GM12878 (cell line): Measurements from ENCODE around the gene PRKCB. TPM values are rescaled to one million over a fixed set of nuclear protein-coding genes. Genes with fewer than 3 reads are reported as not detected.

Source experiments
- ATAC-seq: fragments of 200-7000 bp; cut with Tn5 transposase; 3 replicates; pipeline ENCODE4 v1.9.1; 2020; ENCODE audit warnings: mild to moderate bottlenecking, moderate library complexity
- BruUV-seq: library from RNA; stranded (reverse); fragments of 400-500 nt; replicated peaks from 2 replicates; lab custom pipeline; 2021; lab: Mats Ljungman, UMichigan
- CTCF ChIA-PET: fragments of 300-600 bp; sonication (Branson Sonifier 250); formaldehyde crosslinking; extraction: SDS; loops from one replicate; lab custom pipeline; 2021; ENCODE audit warnings: inconsistent platforms; lab: Yijun Ruan, JAX
- POLR2A ChIA-PET: fragments of 350-600 bp; formaldehyde crosslinking; extraction: SDS; loops from one replicate; lab custom pipeline; 2021; ENCODE audit warnings: inconsistent platforms; lab: Charles Lee
- RAD21 ChIA-PET: fragments of 300-600 bp; sonication (Branson Sonifier 250); formaldehyde crosslinking; loops from one replicate; lab custom pipeline; 2023; ENCODE audit warnings: antibody characterized with exemption; ENCODE audit not compliant: unreplicated experiment; lab: Charles Lee
- SMC1A ChIA-PET: fragments of 300-600 bp; sonication (Branson Sonifier 250); formaldehyde crosslinking; loops from one replicate; lab custom pipeline; 2023; ENCODE audit not compliant: unreplicated experiment, uncharacterized antibody; lab: Charles Lee
- DNase-seq: peaks from one replicate; pipeline ENCODE4 v3.0.0-alpha.2; 2011; ENCODE audit warnings: low read depth, low spot score
- FAIRE-seq: peaks from 3 replicates; lab custom pipeline; 2011; peaks lifted over from hg19 to GRCh38; lab: Jason Lieb, UNC
- H2AFZ ChIP-seq: 2 replicates; pipeline ENCODE4 v1.6.0; 2011; ENCODE audit warnings: low read depth, low read length, control low read depth; ENCODE audit not compliant: control insufficient read depth
- H3K27ac ChIP-seq: 2 replicates; pipeline ENCODE4 v1.5.1; 2011; ENCODE audit warnings: control low read depth; ENCODE audit not compliant: control insufficient read depth, insufficient read depth
- H3K27me3 ChIP-seq, 2 experiments: replicated peaks in 1 of 2; 2 replicates each; pipeline versions ENCODE4 v1.6.0 to v1.6.1; 2011; ENCODE audit warnings: low read length in 1 of 2; ENCODE audit not compliant: control insufficient read depth in 2 of 2, insufficient read depth in 2 of 2
- H3K36me3 ChIP-seq, 2 experiments: 2 replicates each; pipeline ENCODE4 v1.5.1; 2011; ENCODE audit warnings: low read length in 1 of 2; ENCODE audit not compliant: control insufficient read depth in 2 of 2, insufficient read depth in 2 of 2
- H3K4me1 ChIP-seq: 2 replicates; pipeline ENCODE4 v1.6.1; 2011; ENCODE audit warnings: mild to moderate bottlenecking, low read length, moderate library complexity, mixed read lengths; ENCODE audit not compliant: control insufficient read depth, insufficient read depth
- H3K4me2 ChIP-seq: 2 replicates; pipeline ENCODE4 v1.6.0; 2011; ENCODE audit warnings: control low read depth; ENCODE audit not compliant: control insufficient read depth, insufficient read depth
- H3K4me3 ChIP-seq: fragments of 200-600 bp; sonication (generic); 2 replicates; pipeline ENCODE4 v1.5.1; 2016
- H3K79me2 ChIP-seq: 2 replicates; pipeline ENCODE4 v1.6.0; 2011; ENCODE audit warnings: low read length; ENCODE audit not compliant: control insufficient read depth, insufficient read depth
- H3K9ac ChIP-seq: 2 replicates; pipeline ENCODE4 v1.8.0; 2011; ENCODE audit warnings: low read length, control low read depth, mixed read lengths; ENCODE audit not compliant: control insufficient read depth, insufficient read depth
- H3K9me3 ChIP-seq: replicated peaks from 3 replicates; pipeline ENCODE4 v1.5.1; 2011; ENCODE audit warnings: mild to moderate bottlenecking, low read length; ENCODE audit not compliant: control insufficient read depth, insufficient read depth
- H4K20me1 ChIP-seq: 2 replicates; pipeline ENCODE4 v1.6.0; 2011; ENCODE audit not compliant: control insufficient read depth, insufficient read depth
- BCL3 ChIP-seq: IDR thresholded peaks from 2 replicates; pipeline ENCODE4 v1.6.1; 2011; ENCODE audit warnings: borderline replicate concordance, low read depth, mild to moderate bottlenecking, moderate library complexity, low read length; ENCODE audit not compliant: insufficient read depth, poor library complexity, severe bottlenecking
- CREB1 ChIP-seq: IDR thresholded peaks from 2 replicates; pipeline ENCODE4 v1.6.1; 2012; ENCODE audit warnings: low read depth, mild to moderate bottlenecking, inconsistent platforms
- ELK1 ChIP-seq: IDR thresholded peaks from 2 replicates; pipeline ENCODE4 v1.6.1; 2012; ENCODE audit warnings: low read depth, low read length, improper control_type of control experiment
- FOXM1 ChIP-seq: IDR thresholded peaks from 2 replicates; pipeline ENCODE4 v1.6.1; 2012; ENCODE audit warnings: low read depth, mild to moderate bottlenecking, inconsistent platforms, low read length, moderate library complexity
- GATAD2B ChIP-seq: fragments of 450-650 bp; conservative IDR thresholded peaks from 2 replicates; pipeline ENCODE4 v1.6.1; 2017; ENCODE audit warnings: low read depth, mild to moderate bottlenecking, moderate library complexity
- JUND ChIP-seq: IDR thresholded peaks from 2 replicates; pipeline ENCODE4 v1.6.1; 2012; ENCODE audit warnings: low read depth, mild to moderate bottlenecking, low read length, improper control_type of control experiment, moderate library complexity
- NFIC ChIP-seq: IDR thresholded peaks from 2 replicates; pipeline ENCODE4 v1.6.1; 2012; ENCODE audit warnings: low read depth, mild to moderate bottlenecking, inconsistent platforms, low read length, moderate library complexity
- NR2C2 ChIP-seq: IDR thresholded peaks from 2 replicates; pipeline ENCODE4 v1.6.1; 2011; ENCODE audit warnings: borderline replicate concordance, low read depth; ENCODE audit not compliant: control insufficient read depth, insufficient read length
- POLR2AphosphoS2 ChIP-seq: IDR thresholded peaks from 2 replicates; pipeline ENCODE4 v1.6.1; 2011; ENCODE audit warnings: low read depth, mild to moderate bottlenecking, low read length, improper control_type of control experiment, moderate library complexity
- RAD51 ChIP-seq: fragments of 450-650 bp; IDR thresholded peaks from 2 replicates; pipeline ENCODE4 v1.6.1; 2016; ENCODE audit warnings: moderate library complexity, mild to moderate bottlenecking, inconsistent platforms
- REST ChIP-seq: IDR thresholded peaks from 2 replicates; pipeline ENCODE4 v1.6.1; 2012; ENCODE audit warnings: mild to moderate bottlenecking, low read depth, low read length
- STAT3 ChIP-seq: IDR thresholded peaks from 2 replicates; pipeline ENCODE4 v1.6.1; 2011; ENCODE audit warnings: low read depth, low read length, improper control_type of control experiment
- SUPT20H ChIP-seq: IDR thresholded peaks from 2 replicates; pipeline ENCODE4 v1.6.1; 2011; ENCODE audit warnings: low read depth, mild to moderate bottlenecking, low read length, moderate library complexity, borderline replicate concordance; ENCODE audit not compliant: control insufficient read depth
- WGBS: methylation state at CpG from one replicate; pipeline ENCODE4 v1.1.6; 2016; ENCODE audit warnings: low lambda C conversion rate; ENCODE audit not compliant: insufficient replicate concordance, insufficient coverage; ENCODE audit errors: missing lambda C conversion rate; 5-methylcytosine and 5-hydroxymethylcytosine counted together
- in situ Hi-C: fragments of 300-500 bp; cut with MboI; formaldehyde crosslinking; loops from 9 replicates; pipeline ENCODE4 v1.14.3; 2018; ENCODE audit warnings: mixed read lengths
- intact Hi-C: fragments of 100-400 bp; cut with micrococcal nuclease; formaldehyde crosslinking; loops from one replicate; pipeline ENCODE4 v1.14.2; 2022; ENCODE audit not compliant: unreplicated experiment
- polyA plus RNA-seq, 11 experiments: library from polyadenylated mRNA; depleted of rRNA in 4 of 11; unstranded in 6 of 11; stranded (reverse) in 5 of 11; fragments of >200 nt; fragmentation: Nextera tagmentation in 4 of 11; fragmentation: Illumina TruSeq in 1 of 11; extraction: Ambion mirVana in 4 of 11; extraction: Trizol in 1 of 11; gene quantifications; 1 replicate in 1 of 11; 2 replicates in 10 of 11; pipeline versions ENCODE4 v1.2.1 to v1.2.3, GENCODE V29; 2011 to 2016; ENCODE audit warnings: inconsistent platforms in 2 of 11, missing spikeins in 2 of 11, low read depth in 1 of 11
- total RNA-seq, 4 experiments: library from RNA; depleted of rRNA in 3 of 4; stranded (reverse); fragments of >200 nt in 3 of 4; fragmentation: Illumina TruSeq in 1 of 4; extraction: Trizol in 1 of 4; gene quantifications; 2 replicates each; pipeline versions ENCODE4 v1.2.1 to v1.2.3, GENCODE V29; 2013 to 2021

Gene PRKCB
- total and polyA plus RNA-seq, 10 of the 15 experiments (the other 5 are each of a cell fraction or from before 2014, with no cell fraction given): 21.4 to 158 (median 97.3) TPM

GRCh38 chr16:24257958-24258357 lies 422.2 kb downstream of the PRKCB start (continued):
- no peak for TF ChIP-seq SUPT20H
- no peak for TF ChIP-seq NFIC
- no peak for TF ChIP-seq POLR2AphosphoS2
- no peak for TF ChIP-seq ELK1
- TF ChIP-seq CREB1: no peak
- no peak for TF ChIP-seq NR2C2

- SMC1A ChIA-PET: no interaction called here
- no peak overlapping the region for H3K4me3 ChIP-seq
- intact Hi-C loops: loop anchor here (10.0 kb wide), 1 partner anchor 64 kb away; no protein-coding TSS in a partner anchor
- no peaks in the 10 kb centered on the region for H3K36me3 ChIP-seq
- in situ Hi-C loops: loop anchor here (10.0 kb wide), 2 partner anchors 464 to 524 kb away; no protein-coding TSS in a partner anchor
- H4K20me1 ChIP-seq: no peaks in the 10 kb centered on the region
- WGBS: 17% methylated on average over 1 of the region's 1 CpG
- POLR2A ChIA-PET: no interaction called here
- FAIRE-seq: no peak
- H2AFZ ChIP-seq: no peak overlapping the region
- H3K79me2 ChIP-seq: no peaks in the 10 kb centered on the region
- H3K27me3 ChIP-seq: peaks cover 0 to 5% of the 10 kb centered on the region in 2 experiments; a peak in 3 of 4 replicates
- no peaks in the 10 kb centered on the region for H3K4me1 ChIP-seq
- no peak overlapping the region for H3K4me2 ChIP-seq
- TF ChIP-seq REST: no peak
- TF ChIP-seq BCL3: no peak
- TF ChIP-seq FOXM1: no peak
- no peak for TF ChIP-seq GATAD2B
- no peak for TF ChIP-seq RAD51
- TF ChIP-seq STAT3: no peak
- TF ChIP-seq JUND: no peak
- TF ChIP-seq, all 136 proteins: peak for 0
- ATAC-seq (no peak), DNase-seq (no peak)
- no peak overlapping the region for H3K9ac ChIP-seq
- no peaks in the 10 kb centered on the region for H3K9me3 ChIP-seq
- no peak overlapping the region for H3K27ac ChIP-seq
- no TSS peak for BruUV-seq
- ChIA-PET CTCF (no interaction called here), RAD21 (no interaction called here)
These were observed 423.0 kb downstream of the PRKCB start for GRCh38 chr16:24258791-24259190.
